ENCODE data around the gene ABCA6.
"Not testable (repeated sequence)": the region's sequence is repeated elsewhere in the genome, so short reads cannot be mapped to it uniquely, and the experiment has no call there.

The ABCA6 gene

GRCh38 chr17:69071233-69071586 is 70.5 kb downstream of the ABCA6 start:
- not testable (repeated sequence) for DNase-seq (ENCODE audit: low read depth, low spot score); H3K36me3 ChIP-seq (ENCODE audit: control insufficient read depth, insufficient read depth, low read length); H3K27ac ChIP-seq (ENCODE audit: low read length); H3K4me1 ChIP-seq (ENCODE audit: control insufficient read depth, insufficient read depth, low read length); H3K9me3 ChIP-seq (ENCODE audit: control insufficient read depth, insufficient read depth, low read length); H3K27me3 ChIP-seq (ENCODE audit: control insufficient read depth, insufficient read depth, low read length); H3K4me3 ChIP-seq (ENCODE audit: low read length)
- WGBS (ENCODE audit: insufficient coverage, insufficient read length), result no CpG with 5 or more reads among the region's 4 CpGs

GRCh38 chr17:69070378-69071232 is 71.1 kb downstream of the ABCA6 start:
- WGBS (ENCODE audit: insufficient coverage, insufficient read length), result no CpG with 5 or more reads among the region's 12 CpGs
- not testable (repeated sequence) for H3K9me3 ChIP-seq (ENCODE audit: control insufficient read depth, insufficient read depth, low read length); H3K27ac ChIP-seq (ENCODE audit: low read length); H3K36me3 ChIP-seq (ENCODE audit: control insufficient read depth, insufficient read depth, low read length); H3K27me3 ChIP-seq (ENCODE audit: control insufficient read depth, insufficient read depth, low read length); DNase-seq (ENCODE audit: low read depth, low spot score); H3K4me3 ChIP-seq (ENCODE audit: low read length); H3K4me1 ChIP-seq (ENCODE audit: control insufficient read depth, insufficient read depth, low read length)

GRCh38 chr17:69069226-69069750 is 72.4 kb downstream of the ABCA6 start:
- Histone ChIP-seq H3K9me3 (ENCODE audit: control insufficient read depth, insufficient read depth, low read length) (no peaks in the 10 kb centered on the region), H3K27me3 (ENCODE audit: control insufficient read depth, insufficient read depth, low read length) (no peaks in the 10 kb centered on the region), H3K4me3 (ENCODE audit: low read length) (no peak overlapping the region), H3K4me1 (ENCODE audit: control insufficient read depth, insufficient read depth, low read length) (peaks cover 2% of the 10 kb centered on the region), H3K27ac (ENCODE audit: low read length) (no peak overlapping the region), H3K36me3 (ENCODE audit: control insufficient read depth, insufficient read depth, low read length) (no peaks in the 10 kb centered on the region)
- no peak for DNase-seq (ENCODE audit: low read depth, low spot score)
- WGBS (ENCODE audit: insufficient coverage, insufficient read length), result no CpG with 5 or more reads among the region's 5 CpGs

- no peaks in the 10 kb centered on the region for H3K27me3 ChIP-seq (ENCODE audit: control insufficient read depth, insufficient read depth, low read length)
- no CpG with 5 or more reads among the region's 4 CpGs for WGBS (ENCODE audit: insufficient coverage, insufficient read length)
- no peaks in the 10 kb centered on the region for H3K36me3 ChIP-seq (ENCODE audit: control insufficient read depth, insufficient read depth, low read length)
- DNase-seq (ENCODE audit: low read depth, low spot score), result no peak
- H3K4me3 ChIP-seq (ENCODE audit: low read length), result no peak overlapping the region
- H3K9me3 ChIP-seq (ENCODE audit: control insufficient read depth, insufficient read depth, low read length), result no peaks in the 10 kb centered on the region
- peaks cover 2% of the 10 kb centered on the region for H3K4me1 ChIP-seq (ENCODE audit: control insufficient read depth, insufficient read depth, low read length)
- no peak overlapping the region for H3K27ac ChIP-seq (ENCODE audit: low read length)
These were observed 74.2 kb downstream of the ABCA6 start for GRCh38 chr17:69067274-69068047.

- no peaks in the 10 kb centered on the region for H3K9me3 ChIP-seq (ENCODE audit: control insufficient read depth, insufficient read depth, low read length)
- no peak for DNase-seq (ENCODE audit: low read depth, low spot score)
- H3K27ac ChIP-seq (ENCODE audit: low read length), result no peak overlapping the region
- H3K4me1 ChIP-seq (ENCODE audit: control insufficient read depth, insufficient read depth, low read length), result peaks cover 2% of the 10 kb centered on the region
- no peaks in the 10 kb centered on the region for H3K27me3 ChIP-seq (ENCODE audit: control insufficient read depth, insufficient read depth, low read length)
- H3K4me3 ChIP-seq (ENCODE audit: low read length), result no peak overlapping the region
- no CpG with 5 or more reads among the region's 7 CpGs for WGBS (ENCODE audit: insufficient coverage, insufficient read length)
- no peaks in the 10 kb centered on the region for H3K36me3 ChIP-seq (ENCODE audit: control insufficient read depth, insufficient read depth, low read length)
These were observed 75.2 kb downstream of the ABCA6 start for GRCh38 chr17:69066482-69066881.

- no peaks in the 10 kb centered on the region for H3K9me3 ChIP-seq (ENCODE audit: control insufficient read depth, insufficient read depth, low read length)
- H3K27ac ChIP-seq (ENCODE audit: low read length), result no peak overlapping the region
- no peaks in the 10 kb centered on the region for H3K27me3 ChIP-seq (ENCODE audit: control insufficient read depth, insufficient read depth, low read length)
- DNase-seq (ENCODE audit: low read depth, low spot score), result no peak
- peaks cover 2% of the 10 kb centered on the region for H3K4me1 ChIP-seq (ENCODE audit: control insufficient read depth, insufficient read depth, low read length)
- H3K36me3 ChIP-seq (ENCODE audit: control insufficient read depth, insufficient read depth, low read length), result no peaks in the 10 kb centered on the region
- H3K4me3 ChIP-seq (ENCODE audit: low read length), result no peak overlapping the region
These were observed 76.6 kb downstream of the ABCA6 start for GRCh38 chr17:69065113-69065512.

- Histone ChIP-seq H3K36me3 (ENCODE audit: control insufficient read depth, insufficient read depth, low read length) (no peaks in the 10 kb centered on the region), H3K4me1 (ENCODE audit: control insufficient read depth, insufficient read depth, low read length) (peaks cover 2% of the 10 kb centered on the region), H3K27ac (ENCODE audit: low read length) (no peak overlapping the region), H3K4me3 (ENCODE audit: low read length) (no peak overlapping the region), H3K9me3 (ENCODE audit: control insufficient read depth, insufficient read depth, low read length) (no peaks in the 10 kb centered on the region), H3K27me3 (ENCODE audit: control insufficient read depth, insufficient read depth, low read length) (no peaks in the 10 kb centered on the region)
- WGBS (ENCODE audit: insufficient coverage, insufficient read length), result no CpG with 5 or more reads among the region's 1 CpG
- DNase-seq (ENCODE audit: low read depth, low spot score), result no peak
These were observed 77.2 kb downstream of the ABCA6 start for GRCh38 chr17:69064476-69064875.

GRCh38 chr17:69064001-69064400 is 77.7 kb downstream of the ABCA6 start:
- H3K27me3 ChIP-seq (ENCODE audit: control insufficient read depth, insufficient read depth, low read length), result no peaks in the 10 kb centered on the region
- no peaks in the 10 kb centered on the region for H3K9me3 ChIP-seq (ENCODE audit: control insufficient read depth, insufficient read depth, low read length)
- WGBS (ENCODE audit: insufficient coverage, insufficient read length), result no CpG with 5 or more reads among the region's 2 CpGs
- no peak overlapping the region for H3K4me3 ChIP-seq (ENCODE audit: low read length)
- no peak overlapping the region for H3K27ac ChIP-seq (ENCODE audit: low read length)
- no peak for DNase-seq (ENCODE audit: low read depth, low spot score)
- no peaks in the 10 kb centered on the region for H3K4me1 ChIP-seq (ENCODE audit: control insufficient read depth, insufficient read depth, low read length)
- no peaks in the 10 kb centered on the region for H3K36me3 ChIP-seq (ENCODE audit: control insufficient read depth, insufficient read depth, low read length)

- no peaks in the 10 kb centered on the region for H3K9me3 ChIP-seq (ENCODE audit: control insufficient read depth, insufficient read depth, low read length)
- H3K27me3 ChIP-seq (ENCODE audit: control insufficient read depth, insufficient read depth, low read length), result no peaks in the 10 kb centered on the region
- WGBS (ENCODE audit: insufficient coverage, insufficient read length), result no CpG with 5 or more reads among the region's 4 CpGs
- DNase-seq (ENCODE audit: low read depth, low spot score), result no peak
- no peaks in the 10 kb centered on the region for H3K4me1 ChIP-seq (ENCODE audit: control insufficient read depth, insufficient read depth, low read length)
- H3K27ac ChIP-seq (ENCODE audit: low read length), result no peak overlapping the region
- H3K36me3 ChIP-seq (ENCODE audit: control insufficient read depth, insufficient read depth, low read length), result no peaks in the 10 kb centered on the region
- no peak overlapping the region for H3K4me3 ChIP-seq (ENCODE audit: low read length)
These were observed 78.7 kb downstream of the ABCA6 start for GRCh38 chr17:69062860-69063581.

GRCh38 chr17:69061721-69062556 is 79.8 kb downstream of the ABCA6 start:
- Histone ChIP-seq H3K4me1 (ENCODE audit: control insufficient read depth, insufficient read depth, low read length) (no peaks in the 10 kb centered on the region), H3K9me3 (ENCODE audit: control insufficient read depth, insufficient read depth, low read length) (no peaks in the 10 kb centered on the region), H3K27me3 (ENCODE audit: control insufficient read depth, insufficient read depth, low read length) (no peaks in the 10 kb centered on the region), H3K36me3 (ENCODE audit: control insufficient read depth, insufficient read depth, low read length) (no peaks in the 10 kb centered on the region), H3K27ac (ENCODE audit: low read length) (no peak overlapping the region), H3K4me3 (ENCODE audit: low read length) (no peak overlapping the region)
- 100% methylated on average over 1 of the region's 4 CpGs for WGBS (ENCODE audit: insufficient coverage, insufficient read length)
- DNase-seq (ENCODE audit: low read depth, low spot score), result no peak
